ENCODE measurements around the gene DAGLB. TPM values are rescaled to one million over a fixed set of nuclear protein-coding genes. Genes with fewer than 3 reads are reported as not detected.

DAGLB gene
- polyA plus RNA-seq, 1 donor (not counting 4 experiments of a cell fraction or from before 2014, with no cell fraction given) = 15.5 TPM

DNA sequence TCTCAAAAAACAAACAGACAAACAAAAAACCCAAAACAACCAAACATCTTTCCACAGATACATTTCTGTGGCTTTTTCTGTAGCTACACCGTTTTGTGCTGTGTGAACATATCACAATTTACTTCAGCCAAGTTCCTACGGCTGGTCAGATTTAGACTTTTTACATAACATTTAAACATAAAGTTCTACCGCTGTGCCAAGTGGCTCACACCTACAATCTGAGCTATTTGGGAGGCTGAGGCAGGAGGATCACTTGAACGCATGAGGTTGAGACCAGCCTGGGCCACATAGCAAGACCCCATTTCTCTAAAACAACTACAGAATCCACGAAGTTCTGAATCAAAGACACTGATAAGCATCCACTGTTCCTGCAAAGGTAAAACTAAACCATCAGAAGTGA lies 30.3 kb downstream of the DAGLB start:
- DNase-seq (ENCODE audit: low read depth, low spot score) = no peak
- TF ChIP-seq EZH2 (IDR thresholded peaks at IDR 0.05; ENCODE audit: low read length) = no peak
- TF ChIP-seq CTCF (optimal IDR thresholded peaks at IDR 0.05 in 1 of 3, IDR thresholded peaks at IDR 0.05 in 1 of 3, conservative IDR thresholded peaks at IDR 0.05 in 1 of 3; ENCODE audit: extremely low read depth in 1 of 3, insufficient read depth in 2 of 3, low read length in 3 of 3) = no peak
- H3K4me1 ChIP-seq (ENCODE audit: control insufficient read depth, extremely low read depth, insufficient read depth, low read length) = no peaks in the 10 kb centered on the region

DNA sequence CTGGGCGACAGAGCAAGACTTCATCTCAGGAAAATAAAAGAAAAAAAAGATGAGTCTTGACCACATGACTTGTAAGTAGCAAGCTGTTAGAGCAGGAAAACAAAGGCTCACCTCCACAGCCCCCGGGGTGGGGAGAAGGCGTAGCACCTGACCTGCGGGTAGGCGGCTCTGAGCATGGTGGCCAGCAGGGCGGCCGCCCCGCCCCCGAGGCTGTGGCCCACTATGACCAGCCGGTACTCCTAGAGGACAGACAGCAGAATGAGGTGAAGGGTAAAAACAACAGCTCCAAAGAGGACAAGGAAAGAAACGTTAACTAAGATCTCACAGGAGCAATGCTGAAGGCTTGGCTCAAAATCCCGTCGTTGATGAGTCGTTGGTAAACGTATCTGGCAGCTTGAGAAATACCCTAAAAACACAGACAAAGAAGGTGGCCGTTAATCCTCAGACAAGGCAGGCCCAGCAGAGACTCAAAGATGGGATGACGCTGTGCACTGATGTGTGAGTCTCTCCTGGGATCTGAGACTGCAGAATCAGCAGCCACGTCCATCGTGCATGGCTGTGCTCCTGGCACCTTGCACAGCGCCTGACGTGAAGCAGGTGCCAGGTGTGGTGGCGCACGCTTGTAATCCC lies 31.1 kb downstream of the DAGLB start:
- Histone ChIP-seq H3K4me2 (ENCODE audit: control insufficient read depth, extremely low read depth, insufficient read depth, low read depth, low read length) (no peak overlapping the region), H3K4me3 (ENCODE audit: control insufficient read depth in 2 of 3, extremely low read depth in 1 of 3, insufficient read depth in 2 of 3, low read depth in 1 of 3, low read length in 3 of 3) (no peak overlapping the region), H3K27ac (ENCODE audit: control insufficient read depth, insufficient read depth, low read length) (no peak overlapping the region), H3K9me1 (ENCODE audit: control insufficient read depth, extremely low read depth, insufficient read depth, low read length) (no peaks in the 10 kb centered on the region), H2AFZ (ENCODE audit: control insufficient read depth, low read length) (no peak overlapping the region), H3K27me3 (ENCODE audit: control insufficient read depth, extremely low read depth, insufficient read depth, low read length) (no peaks in the 10 kb centered on the region), H3K4me1 (ENCODE audit: control insufficient read depth, extremely low read depth, insufficient read depth, low read length) (no peaks in the 10 kb centered on the region), H3K79me2 (ENCODE audit: control insufficient read depth, insufficient read depth, low read length) (no peaks in the 10 kb centered on the region), H3K9me3 (ENCODE audit: control insufficient read depth, low read depth, low read length) (no peaks in the 10 kb centered on the region), H4K20me1 (ENCODE audit: control insufficient read depth, extremely low read depth, insufficient read depth, low read length) (no peaks in the 10 kb centered on the region), H3K9ac (ENCODE audit: control insufficient read depth, extremely low read depth, insufficient read depth, low read length) (no peak overlapping the region), H3K36me3 (ENCODE audit: control insufficient read depth in 2 of 2, extremely low read depth in 1 of 2, insufficient read depth in 2 of 2, low read length in 2 of 2) (peaks cover 25 to 27% of the 10 kb centered on the region in 2 experiments)
- DNase-seq (ENCODE audit: low read depth, low spot score) (no peak), FAIRE-seq (no peak)
- no peak for TF ChIP-seq EZH2 (IDR thresholded peaks at IDR 0.05; ENCODE audit: low read length)
- no peak for TF ChIP-seq CTCF (optimal IDR thresholded peaks at IDR 0.05 in 1 of 3, IDR thresholded peaks at IDR 0.05 in 1 of 3, conservative IDR thresholded peaks at IDR 0.05 in 1 of 3; ENCODE audit: extremely low read depth in 1 of 3, insufficient read depth in 2 of 3, low read length in 3 of 3)
- dilution Hi-C loops (cut with MboI; ENCODE audit: extremely low pct_ligation_motif_present, low sequenced_read_pairs) = no loop called here

More for the DNA sequence above, 30.3 kb downstream of the DAGLB start:
- Histone ChIP-seq H3K9me3 (ENCODE audit: control insufficient read depth, low read depth, low read length) (no peaks in the 10 kb centered on the region), H2AFZ (ENCODE audit: control insufficient read depth, low read length) (no peak overlapping the region), H3K9me1 (ENCODE audit: control insufficient read depth, extremely low read depth, insufficient read depth, low read length) (no peaks in the 10 kb centered on the region), H3K27me3 (ENCODE audit: control insufficient read depth, extremely low read depth, insufficient read depth, low read length) (no peaks in the 10 kb centered on the region), H3K4me3 (ENCODE audit: control insufficient read depth in 2 of 3, extremely low read depth in 1 of 3, insufficient read depth in 2 of 3, low read depth in 1 of 3, low read length in 3 of 3) (no peak overlapping the region), H3K4me2 (ENCODE audit: control insufficient read depth, extremely low read depth, insufficient read depth, low read depth, low read length) (no peak overlapping the region), H3K27ac (ENCODE audit: control insufficient read depth, insufficient read depth, low read length) (no peak overlapping the region), H3K79me2 (ENCODE audit: control insufficient read depth, insufficient read depth, low read length) (no peaks in the 10 kb centered on the region), H4K20me1 (ENCODE audit: control insufficient read depth, extremely low read depth, insufficient read depth, low read length) (no peaks in the 10 kb centered on the region), H3K9ac (ENCODE audit: control insufficient read depth, extremely low read depth, insufficient read depth, low read length) (no peak overlapping the region), H3K36me3 (ENCODE audit: control insufficient read depth in 2 of 2, extremely low read depth in 1 of 2, insufficient read depth in 2 of 2, low read length in 2 of 2) (peaks cover 26 to 27% of the 10 kb centered on the region in 2 experiments)
- dilution Hi-C loops (cut with MboI; ENCODE audit: extremely low pct_ligation_motif_present, low sequenced_read_pairs) = no loop called here
- FAIRE-seq = no peak
